SU-DHL-6 (cell line): ENCODE results near the gene EPHX1.

Source experiments
- H2AFZ ChIP-seq: fragments of 200-600 bp; sonication (generic); 2 replicates; pipeline ENCODE4 v1.6.1; 2014; ENCODE audit warnings: low read depth, mild to moderate bottlenecking, moderate library complexity, mixed read lengths, antibody characterized with exemption, low read length; ENCODE audit not compliant: severe bottlenecking
- H3F3A ChIP-seq: fragments of 200-600 bp; shearing (Covaris generic); 2 replicates; pipeline ENCODE4 v1.6.0; 2016; ENCODE audit warnings: antibody characterized with exemption, mild to moderate bottlenecking; ENCODE audit not compliant: insufficient read depth
- H3K27ac ChIP-seq: fragments of 200-600 bp; sonication (generic); 2 replicates; pipeline ENCODE4 v1.5.1; 2016; ENCODE audit warnings: low read depth, mild to moderate bottlenecking, low read length, moderate library complexity, mixed read lengths
- H3K27me3 ChIP-seq: fragments of 200-600 bp; sonication (generic), shearing (Covaris generic); 2 replicates; pipeline ENCODE4 v1.6.0; 2014; ENCODE audit warnings: mild to moderate bottlenecking, low read length
- H3K36me3 ChIP-seq: fragments of 200-600 bp; sonication (generic); 2 replicates; pipeline ENCODE4 v1.6.1; 2014; ENCODE audit warnings: mild to moderate bottlenecking, low read length, mixed read lengths
- H3K4me2 ChIP-seq: fragments of 300-600, 200-600 bp; shearing (Covaris generic), sonication (generic); 2 replicates; pipeline ENCODE4 v1.6.0; 2014; ENCODE audit warnings: low read length, low read depth, mild to moderate bottlenecking; ENCODE audit not compliant: poor library complexity, severe bottlenecking
- H3K4me3 ChIP-seq: fragments of 200-600 bp; sonication (generic); 2 replicates; pipeline ENCODE4 v1.5.1; 2014; ENCODE audit warnings: antibody characterized with exemption, low read length, mild to moderate bottlenecking, mixed read lengths; ENCODE audit not compliant: insufficient read depth, poor library complexity, severe bottlenecking
- H3K79me2 ChIP-seq: fragments of 200-600 bp; sonication (generic); 2 replicates; pipeline ENCODE4 v1.6.1; 2014; ENCODE audit warnings: mild to moderate bottlenecking, low read length, moderate library complexity; ENCODE audit not compliant: insufficient read depth
- H3K9ac ChIP-seq: fragments of 200-600 bp; sonication (generic); 2 replicates; pipeline ENCODE4 v1.7.0; 2014; ENCODE audit warnings: mild to moderate bottlenecking, low read length
- H3K9me2 ChIP-seq: fragments of 200-600 bp; sonication (generic); replicated peaks from 2 replicates; pipeline ENCODE4 v1.6.1; 2014; ENCODE audit warnings: low read length; ENCODE audit not compliant: insufficient read depth
- H3K9me3 ChIP-seq: fragments of 200-600 bp; sonication (generic); 2 replicates; pipeline ENCODE4 v1.6.1; 2014; ENCODE audit warnings: low read length, mixed read lengths; ENCODE audit not compliant: insufficient read depth
- H4K20me1 ChIP-seq: fragments of 200-600 bp; sonication (generic); 2 replicates; pipeline ENCODE4 v1.6.1; 2014; ENCODE audit warnings: low read depth, mild to moderate bottlenecking, antibody characterized with exemption, low read length, moderate library complexity, mixed read lengths
- EZH2phosphoT487 ChIP-seq: fragments of 200-600 bp; sonication (generic), shearing (Covaris generic); conservative IDR thresholded peaks from 2 replicates; pipeline ENCODE4 v1.6.1; 2018; ENCODE audit warnings: mild to moderate bottlenecking, antibody characterized with exemption, low read length, moderate library complexity, mixed read lengths
- TF ChIP-seq, protein P1 (sequence below): fragments of 200-600 bp; sonication (generic); IDR thresholded peaks from one replicate; pipeline ENCODE4 v1.5.1; 2017; ENCODE audit warnings: antibody characterized with exemption, mild to moderate bottlenecking, low read length, moderate library complexity; ENCODE audit not compliant: insufficient read depth, poor library complexity, severe bottlenecking

Gene EPHX1

DNA sequence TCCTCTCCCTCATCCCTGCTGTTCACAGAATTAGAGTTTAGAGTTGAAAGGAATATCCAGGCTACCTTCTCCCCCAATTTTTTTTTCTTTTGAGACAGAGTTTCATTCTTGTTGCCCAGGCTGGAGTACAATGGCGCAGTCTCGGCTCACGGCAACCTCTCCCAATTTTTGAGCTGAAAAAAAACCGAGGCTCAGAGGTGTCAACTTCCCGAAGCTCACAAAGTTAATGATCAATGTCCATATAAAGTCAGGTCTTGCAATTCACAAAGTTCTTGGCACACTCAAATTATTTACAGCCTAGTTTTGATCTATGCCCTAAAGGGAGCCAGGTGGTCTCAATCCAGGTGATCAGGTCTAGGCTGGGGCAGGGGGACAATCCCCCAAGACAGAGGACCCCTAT lies 79.8 kb downstream of the EPHX1 start:
- H3K27ac ChIP-seq = no peak overlapping the region
- no peak overlapping the region for H3K4me2 ChIP-seq
- no peaks in the 10 kb centered on the region for H3K36me3 ChIP-seq
- no peaks in the 10 kb centered on the region for H3F3A ChIP-seq
- no peak for TF ChIP-seq EZH2phosphoT487
- TF ChIP-seq, protein P1, sequence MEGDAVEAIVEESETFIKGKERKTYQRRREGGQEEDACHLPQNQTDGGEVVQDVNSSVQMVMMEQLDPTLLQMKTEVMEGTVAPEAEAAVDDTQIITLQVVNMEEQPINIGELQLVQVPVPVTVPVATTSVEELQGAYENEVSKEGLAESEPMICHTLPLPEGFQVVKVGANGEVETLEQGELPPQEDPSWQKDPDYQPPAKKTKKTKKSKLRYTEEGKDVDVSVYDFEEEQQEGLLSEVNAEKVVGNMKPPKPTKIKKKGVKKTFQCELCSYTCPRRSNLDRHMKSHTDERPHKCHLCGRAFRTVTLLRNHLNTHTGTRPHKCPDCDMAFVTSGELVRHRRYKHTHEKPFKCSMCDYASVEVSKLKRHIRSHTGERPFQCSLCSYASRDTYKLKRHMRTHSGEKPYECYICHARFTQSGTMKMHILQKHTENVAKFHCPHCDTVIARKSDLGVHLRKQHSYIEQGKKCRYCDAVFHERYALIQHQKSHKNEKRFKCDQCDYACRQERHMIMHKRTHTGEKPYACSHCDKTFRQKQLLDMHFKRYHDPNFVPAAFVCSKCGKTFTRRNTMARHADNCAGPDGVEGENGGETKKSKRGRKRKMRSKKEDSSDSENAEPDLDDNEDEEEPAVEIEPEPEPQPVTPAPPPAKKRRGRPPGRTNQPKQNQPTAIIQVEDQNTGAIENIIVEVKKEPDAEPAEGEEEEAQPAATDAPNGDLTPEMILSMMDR = no peak
- H3K79me2 ChIP-seq = no peaks in the 10 kb centered on the region
- no peaks in the 10 kb centered on the region for H4K20me1 ChIP-seq
- H3K9ac ChIP-seq = no peak overlapping the region
- no peaks in the 10 kb centered on the region for H3K9me2 ChIP-seq
- H3K27me3 ChIP-seq = no peaks in the 10 kb centered on the region
- H3K4me3 ChIP-seq = no peak overlapping the region
- no peaks in the 10 kb centered on the region for H3K9me3 ChIP-seq
- H2AFZ ChIP-seq = no peak overlapping the region

DNA sequence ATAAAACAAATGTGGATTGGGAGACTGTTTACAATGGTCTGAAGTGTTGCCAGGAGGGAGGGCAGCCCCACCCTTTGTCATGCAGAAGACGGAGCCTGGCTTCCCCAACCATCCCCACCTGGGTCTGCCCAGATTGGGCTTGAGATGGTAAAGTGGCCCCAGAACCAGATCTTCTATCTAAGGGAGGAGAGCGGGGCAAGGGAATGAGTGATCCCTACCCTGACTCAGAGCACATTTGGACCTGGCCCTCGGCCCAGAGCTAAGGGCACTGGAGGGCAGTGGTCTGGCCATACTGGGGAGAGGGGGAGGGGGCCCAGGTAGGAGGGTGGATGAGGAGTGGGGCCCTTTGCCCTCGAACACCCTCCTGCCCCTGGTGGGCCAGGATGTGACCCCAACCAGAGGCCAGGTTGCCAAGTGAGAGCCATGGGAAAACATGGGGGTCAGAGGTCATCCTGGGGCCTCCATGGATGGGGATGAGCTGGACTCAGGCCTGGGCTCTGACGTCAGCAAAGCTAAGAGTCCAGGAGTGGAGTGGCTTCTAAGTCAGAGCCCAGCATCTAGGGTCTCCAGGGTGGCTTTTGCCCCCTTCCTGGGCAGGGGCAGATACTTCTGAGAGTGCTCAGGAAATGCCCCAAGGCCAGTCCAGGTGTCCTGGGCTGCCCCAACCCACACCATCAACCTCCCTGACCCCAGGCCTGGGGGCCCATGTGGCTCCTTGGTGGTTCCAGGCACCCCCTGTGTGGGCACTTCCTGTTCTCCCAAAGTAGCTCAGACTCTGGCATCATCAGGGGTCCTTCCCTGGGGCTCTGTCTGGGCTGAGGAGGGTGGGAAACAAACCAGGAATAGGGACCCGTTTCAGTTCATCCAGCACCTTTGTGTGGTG lies 80.7 kb downstream of the EPHX1 start:
- Histone ChIP-seq H3K36me3 (no peaks in the 10 kb centered on the region), H3K4me3 (no peak overlapping the region), H2AFZ (no peak overlapping the region), H3K4me2 (no peak overlapping the region), H3K9me2 (no peaks in the 10 kb centered on the region), H4K20me1 (no peaks in the 10 kb centered on the region), H3F3A (no peaks in the 10 kb centered on the region), H3K79me2 (no peaks in the 10 kb centered on the region), H3K9ac (no peak overlapping the region), H3K27me3 (no peaks in the 10 kb centered on the region), H3K9me3 (no peaks in the 10 kb centered on the region), H3K27ac (no peak overlapping the region)
- TF ChIP-seq, protein P1 = no peak
- TF ChIP-seq EZH2phosphoT487 = no peak

DNA sequence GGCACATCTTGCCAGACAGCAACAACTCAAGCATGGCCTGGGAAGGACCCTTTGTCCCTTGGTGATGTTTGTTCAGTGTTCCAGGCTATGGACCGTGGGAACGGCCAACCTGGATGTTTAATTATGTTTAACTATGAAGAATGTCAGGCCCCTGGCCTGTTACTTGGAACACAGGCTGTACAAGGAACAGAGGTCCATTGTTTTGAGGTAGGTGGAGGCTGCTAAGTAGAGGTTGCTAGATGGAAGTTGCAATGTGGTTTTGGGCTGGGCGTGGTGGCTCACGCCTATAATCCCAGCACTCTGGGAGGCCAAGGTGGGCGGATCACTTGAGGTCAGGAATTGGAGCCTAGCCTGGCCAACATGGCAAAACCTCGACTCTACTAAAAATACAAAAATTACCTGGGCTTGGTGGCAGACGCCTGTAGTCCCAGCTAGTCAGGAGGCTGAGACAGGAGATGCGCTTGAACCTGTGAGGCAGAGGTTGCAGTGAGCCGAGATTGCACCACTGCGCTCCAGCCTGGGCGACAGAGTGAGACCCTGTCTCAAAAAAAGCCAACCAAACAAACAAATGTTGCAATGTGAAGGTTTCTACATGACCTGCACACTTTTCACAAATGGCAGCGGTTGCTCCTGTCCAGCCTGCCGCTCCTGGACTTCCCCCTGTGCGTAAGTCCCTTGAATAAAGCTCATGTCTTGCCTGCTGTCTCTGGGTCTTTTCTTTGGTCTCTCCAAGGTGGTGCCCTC lies 81.5 kb downstream of the EPHX1 start:
- no peaks in the 10 kb centered on the region for H3K27me3 ChIP-seq
- H3F3A ChIP-seq = no peaks in the 10 kb centered on the region
- H3K27ac ChIP-seq = no peak overlapping the region
- H3K9ac ChIP-seq = no peak overlapping the region
- H3K9me2 ChIP-seq = no peaks in the 10 kb centered on the region
- no peak overlapping the region for H3K4me3 ChIP-seq
- no peaks in the 10 kb centered on the region for H3K79me2 ChIP-seq
- H4K20me1 ChIP-seq = no peaks in the 10 kb centered on the region
- no peaks in the 10 kb centered on the region for H3K9me3 ChIP-seq
- no peak overlapping the region for H3K4me2 ChIP-seq
- no peaks in the 10 kb centered on the region for H3K36me3 ChIP-seq
- TF ChIP-seq, protein P1 = no peak
- no peak for TF ChIP-seq EZH2phosphoT487
- H2AFZ ChIP-seq = no peak overlapping the region
